ENCODE measurements around the gene PPP1R12A.
"Not testable (repeated sequence)": the region's sequence is repeated elsewhere in the genome, so short reads cannot be mapped to it uniquely, and the experiment has no call there.

The PPP1R12A gene

DNA sequence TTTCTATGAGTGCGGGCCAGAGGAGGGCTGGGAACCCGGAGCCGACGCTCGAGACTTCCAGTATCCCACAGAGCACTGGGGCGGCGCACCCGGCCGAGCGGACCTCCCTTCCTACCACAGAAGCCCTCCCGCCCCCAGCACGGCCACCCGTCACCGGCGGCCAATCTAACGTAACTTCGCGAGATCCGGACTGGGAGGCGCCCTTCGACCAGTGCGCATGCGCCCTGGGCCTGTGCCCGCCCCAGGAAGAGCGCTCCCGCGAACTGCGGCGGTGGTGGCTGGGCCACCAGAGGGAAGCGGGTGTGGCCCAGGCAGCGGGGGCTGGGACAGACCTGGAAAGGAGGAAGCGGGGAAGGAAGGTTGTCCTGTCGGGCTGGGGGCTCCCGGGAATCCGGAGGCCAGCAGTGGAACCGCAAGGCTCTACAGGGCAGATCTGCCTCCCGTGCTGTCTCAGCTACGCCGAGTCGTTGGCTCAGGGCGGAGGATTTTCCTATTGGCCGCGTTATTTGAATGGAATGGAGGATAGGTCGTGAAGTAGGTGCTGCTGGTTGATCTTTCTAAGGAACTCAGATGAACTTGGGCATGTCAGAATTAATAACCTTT is at the start of gene PPP1R12A:
PPP1R12A (minus strand) TSS at position 77 of the 603 bp plus-strand sequence. CDS start 166 bp downstream, outside the sequence.
- peak; percentile 98 for DNase-seq

DNA sequence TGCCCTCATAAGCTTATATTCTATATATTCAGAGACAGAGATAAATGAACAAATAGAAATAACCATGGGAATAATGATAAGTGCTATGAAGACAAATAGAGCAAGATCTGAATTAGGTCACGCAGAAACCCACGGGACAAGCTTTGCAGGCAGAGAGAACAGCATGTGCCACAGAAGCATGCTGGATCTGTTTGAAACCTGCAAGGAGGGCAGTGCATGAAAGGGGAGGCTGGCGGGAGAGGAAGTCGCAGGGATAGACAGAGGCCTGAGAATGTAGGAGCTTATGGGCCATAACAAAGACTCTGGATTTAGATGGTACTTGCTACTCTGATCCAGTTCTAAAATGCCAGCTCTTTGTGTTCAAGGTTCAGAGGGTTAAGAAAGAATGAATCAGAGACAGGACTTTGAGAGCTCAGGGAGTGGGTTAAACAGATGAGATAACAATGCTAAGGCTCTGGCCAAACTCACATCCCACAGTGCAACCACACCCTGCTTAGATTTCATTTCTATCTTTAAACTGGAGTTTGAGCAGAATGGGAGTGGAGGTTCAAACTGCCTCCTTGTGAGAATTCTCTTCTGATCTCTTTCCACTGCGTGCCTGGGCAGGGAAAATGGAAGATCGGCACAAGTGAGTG is 49.2 kb upstream of the PPP1R12A start:
- no peak for DNase-seq

- no peak for DNase-seq
These were observed 48.6 kb upstream of the PPP1R12A start for GRCh38 chr12:79983492-79983891.

GRCh38 chr12:79982086-79983062 is 47.5 kb upstream of the PPP1R12A start:
- no peak for DNase-seq

- DNase-seq = no peak
These were observed 43.8 kb upstream of the PPP1R12A start for GRCh38 chr12:79978692-79979091.

GRCh38 chr12:79977856-79978460 is 43.1 kb upstream of the PPP1R12A start:
- not testable (repeated sequence) for DNase-seq

DNA sequence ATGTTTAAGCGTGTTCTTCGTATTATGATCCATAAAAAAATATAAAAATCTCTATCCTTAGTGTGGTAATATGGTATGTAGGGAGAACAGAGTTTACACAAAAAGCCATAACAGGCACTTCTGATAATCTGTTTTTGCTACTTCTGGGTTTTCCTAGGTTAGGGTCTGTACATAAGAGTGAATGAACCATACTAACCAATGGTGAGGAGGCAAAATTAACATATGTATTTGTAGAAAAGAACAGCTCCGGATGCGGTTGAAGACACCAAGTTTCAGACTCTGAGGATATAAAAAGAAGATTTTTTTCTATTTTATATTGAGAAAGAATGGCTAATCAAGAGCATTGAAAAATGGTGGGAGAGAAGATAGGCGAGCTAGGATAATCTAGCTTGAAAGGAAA is 40.2 kb upstream of the PPP1R12A start:
- no peak for DNase-seq

GRCh38 chr12:79973801-79974200 is 38.9 kb upstream of the PPP1R12A start:
- no peak for DNase-seq

DNA sequence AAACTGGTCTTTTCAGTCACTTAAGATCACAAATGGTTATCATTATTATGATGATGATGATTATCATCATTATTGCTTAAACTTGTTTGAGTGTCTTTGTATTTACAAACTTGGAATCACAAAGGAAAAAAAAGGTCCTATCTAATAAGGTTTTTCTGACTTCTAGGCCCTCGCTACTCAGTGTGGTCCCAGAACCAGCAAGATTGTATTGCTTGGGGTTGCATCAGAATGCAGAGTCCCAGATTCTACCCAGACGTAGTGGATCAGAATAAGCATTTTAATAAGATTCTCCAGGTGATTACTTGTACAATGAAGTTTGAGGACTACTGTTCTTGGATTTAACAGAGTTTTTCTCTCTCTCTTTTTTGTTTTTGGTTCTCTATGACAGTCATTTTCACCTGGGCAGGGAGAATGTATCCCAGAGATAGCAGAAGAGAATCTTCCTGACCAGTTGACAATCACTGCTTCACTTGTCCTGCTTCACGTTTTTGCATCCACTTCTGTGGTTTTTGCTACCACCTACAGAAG is 29.3 kb upstream of the PPP1R12A start:
- DNase-seq = no peak

DNA sequence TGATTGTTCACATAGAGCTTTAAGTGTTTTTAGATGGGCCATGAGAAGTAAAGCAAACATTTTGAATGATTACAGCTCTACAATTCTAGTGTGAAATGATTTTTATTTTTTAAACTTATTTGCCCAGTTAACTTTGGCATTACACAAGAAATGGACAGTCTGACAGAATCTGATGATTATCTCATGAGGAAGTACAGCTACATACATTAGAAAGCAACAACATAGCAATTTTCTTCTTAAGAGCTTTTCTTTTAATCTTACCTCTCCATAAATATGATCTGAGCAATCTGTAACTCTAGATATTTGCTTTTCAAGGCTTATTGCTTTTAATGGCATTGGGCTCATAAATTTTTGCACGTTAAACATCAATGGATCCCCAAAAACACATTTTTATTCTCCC is 26.5 kb upstream of the PPP1R12A start:
- DNase-seq = no peak

DNA sequence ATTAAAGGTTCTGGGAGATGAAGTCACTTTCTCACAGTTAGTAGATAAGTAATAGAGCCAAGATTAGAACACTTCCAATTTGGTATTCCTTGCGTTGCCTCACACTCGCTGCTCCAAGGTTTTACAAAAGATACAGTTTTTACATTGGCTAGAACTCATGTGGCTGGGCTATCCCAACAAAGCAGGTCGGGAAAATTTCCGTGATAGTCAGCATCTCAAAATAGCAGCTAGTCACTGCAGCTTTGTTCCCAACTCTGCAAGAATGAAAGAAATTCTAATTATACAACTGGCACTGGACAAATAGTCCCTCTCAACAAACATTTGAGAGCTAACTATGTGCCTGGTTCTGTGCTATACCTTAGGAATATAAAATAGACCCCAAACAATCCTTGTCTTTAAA is 24.6 kb upstream of the PPP1R12A start:
- no peak for DNase-seq

GRCh38 chr12:79956896-79957295 is 22.0 kb upstream of the PPP1R12A start:
- no peak for DNase-seq

- DNase-seq = no peak
These were observed 20.7 kb upstream of the PPP1R12A start for GRCh38 chr12:79955561-79955960.

- DNase-seq = no peak
These were observed 19.2 kb upstream of the PPP1R12A start for GRCh38 chr12:79954037-79954610.

GRCh38 chr12:79949098-79949497 is 14.2 kb upstream of the PPP1R12A start:
- DNase-seq = no peak

- no peak for DNase-seq
These were observed 10.5 kb upstream of the PPP1R12A start for GRCh38 chr12:79945433-79945832.

GRCh38 chr12:79944565-79944964 is 9.7 kb upstream of the PPP1R12A start:
- DNase-seq = no peak

GRCh38 chr12:79942846-79943245 is 7.9 kb upstream of the PPP1R12A start:
- not testable (repeated sequence) for DNase-seq

DNA sequence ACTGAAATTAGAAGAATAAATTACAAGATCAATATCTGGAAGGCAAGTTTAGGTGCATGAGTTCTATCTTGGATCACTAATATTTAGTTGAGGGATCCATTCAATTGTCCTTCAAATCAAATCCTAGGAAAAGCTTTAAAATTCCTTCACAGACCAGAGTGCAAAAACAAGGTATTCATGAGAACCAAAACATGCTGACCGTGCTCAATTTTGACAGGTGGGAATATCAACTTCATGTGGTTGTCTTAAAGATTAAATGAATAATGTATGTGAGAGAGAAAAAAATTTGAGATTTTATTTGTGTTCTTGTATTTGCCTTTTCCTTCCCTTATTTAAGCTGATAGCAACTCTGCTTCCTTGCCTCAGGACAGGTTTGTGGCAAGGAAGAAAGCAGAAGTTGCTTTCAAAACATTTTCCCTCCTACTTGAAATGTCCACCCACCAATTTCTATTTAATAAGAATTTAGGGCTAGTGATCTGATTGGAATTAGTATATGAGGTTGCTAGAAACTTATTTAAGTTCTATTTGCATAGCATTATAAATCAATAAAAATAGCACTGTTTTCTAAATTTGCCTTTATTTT is 4.9 kb upstream of the PPP1R12A start:
- DNase-seq = no peak

DNA sequence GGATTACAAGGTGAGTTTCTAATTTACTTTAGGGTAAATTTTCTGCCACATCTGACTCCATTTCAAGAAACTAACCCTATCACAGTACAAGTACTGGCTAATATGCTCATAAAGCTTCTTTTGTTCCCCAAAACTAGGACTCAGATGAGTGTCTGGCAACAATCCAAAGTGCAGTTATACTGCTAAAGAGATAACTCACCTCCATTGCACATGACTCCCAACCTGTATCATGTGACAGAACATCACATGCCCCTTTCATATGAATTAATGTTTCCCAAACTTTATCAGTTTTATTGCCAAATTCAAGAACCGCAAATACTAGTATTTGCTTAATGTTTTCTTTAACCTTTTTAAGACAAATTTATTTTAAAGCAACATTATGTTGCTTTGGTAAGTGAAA is 3.9 kb upstream of the PPP1R12A start:
- peak; percentile 19 for DNase-seq

- DNase-seq = no peak
These were observed 1.8 kb upstream of the PPP1R12A start for GRCh38 chr12:79936670-79937069.

Data from RPMI8226 (cell line).